Neural crest cell (in vitro differentiated cells): ENCODE data around the gene FMNL1. TPM values are rescaled to one million over a fixed set of nuclear protein-coding genes. Genes with fewer than 3 reads are reported as not detected.
"Not testable (repeated sequence)": the region's sequence is repeated elsewhere in the genome, so short reads cannot be mapped to it uniquely, and the experiment has no call there.

Experiments used
- DNase-seq: peaks from one replicate; pipeline ENCODE4 v3.0.0; 2021; ENCODE audit warnings: low read depth, mixed read lengths, low spot score
- H3K27ac Mint-ChIP-seq: one replicate; pipeline ENCODE4 v1.8.0; 2021; ENCODE audit warnings: mild to moderate bottlenecking, mixed read lengths; ENCODE audit not compliant: unreplicated experiment
- H3K27me3 Mint-ChIP-seq: 2 replicates; pipeline ENCODE4 v1.8.0; 2021; ENCODE audit warnings: low read depth, mild to moderate bottlenecking, mixed read lengths
- H3K36me3 Mint-ChIP-seq: 2 replicates; pipeline ENCODE4 v1.8.0; 2021; ENCODE audit warnings: low read depth, mild to moderate bottlenecking, mixed read lengths
- H3K4me1 Mint-ChIP-seq: 2 replicates; pipeline ENCODE4 v1.8.0; 2021; ENCODE audit warnings: mixed read lengths
- H3K4me3 Mint-ChIP-seq: one replicate; pipeline ENCODE4 v1.8.0; 2021; ENCODE audit warnings: mild to moderate bottlenecking, mixed read lengths
- H3K9me3 Mint-ChIP-seq: 2 replicates; pipeline ENCODE4 v1.8.0; 2021; ENCODE audit warnings: mixed read lengths
- CTCF ChIP-seq: fragments of 200-600 bp; sonication (generic); conservative IDR thresholded peaks from 2 replicates; pipeline ENCODE4 v1.5.0; 2021; ENCODE audit warnings: antibody characterized with exemption, mild to moderate bottlenecking
- total RNA-seq: library from RNA; stranded (reverse); gene quantifications from 2 replicates; pipeline ENCODE4 v1.2.1, GENCODE V29; 2021

The FMNL1 gene
- total RNA-seq, 1 donor from 2014 or later, result 1.2 TPM

GRCh38 chr17:45195424-45195823 is 26.3 kb upstream of the FMNL1 start:
- H3K27me3 Mint-ChIP-seq, result no peaks in the 10 kb centered on the region
- H3K36me3 Mint-ChIP-seq, result no peaks in the 10 kb centered on the region
- no peak for TF ChIP-seq CTCF
- H3K4me1 Mint-ChIP-seq, result peaks cover 15% of the 10 kb centered on the region
- H3K4me3 Mint-ChIP-seq, result no peak overlapping the region
- no peak for DNase-seq
- H3K27ac Mint-ChIP-seq, result no peak overlapping the region
- no peaks in the 10 kb centered on the region for H3K9me3 Mint-ChIP-seq

- no peaks in the 10 kb centered on the region for H3K9me3 Mint-ChIP-seq
- H3K4me3 Mint-ChIP-seq, result no peak overlapping the region
- no peaks in the 10 kb centered on the region for H3K27me3 Mint-ChIP-seq
- TF ChIP-seq CTCF, result no peak
- no peaks in the 10 kb centered on the region for H3K36me3 Mint-ChIP-seq
- no peak for DNase-seq
- H3K4me1 Mint-ChIP-seq, result peaks cover 19% of the 10 kb centered on the region
- H3K27ac Mint-ChIP-seq, result peak overlapping the region; percentile 83
These were observed 24.6 kb upstream of the FMNL1 start for GRCh38 chr17:45197108-45197507.

GRCh38 chr17:45197555-45198334 is 23.9 kb upstream of the FMNL1 start:
- H3K4me1 Mint-ChIP-seq, result peaks cover 19% of the 10 kb centered on the region
- no peaks in the 10 kb centered on the region for H3K27me3 Mint-ChIP-seq
- H3K9me3 Mint-ChIP-seq, result no peaks in the 10 kb centered on the region
- TF ChIP-seq CTCF, result peak; percentile 100
- peak; percentile 99 for DNase-seq
- H3K36me3 Mint-ChIP-seq, result no peaks in the 10 kb centered on the region
- no peak overlapping the region for H3K27ac Mint-ChIP-seq
- H3K4me3 Mint-ChIP-seq, result peak overlapping the region; percentile 27

GRCh38 chr17:45200701-45201100 is 21.0 kb upstream of the FMNL1 start:
- TF ChIP-seq CTCF, result no peak

GRCh38 chr17:45201457-45201856 is 20.2 kb upstream of the FMNL1 start:
- no peak for TF ChIP-seq CTCF
- Mint-ChIP-seq H3K9me3 (no peaks in the 10 kb centered on the region), H3K27me3 (no peaks in the 10 kb centered on the region), H3K36me3 (no peaks in the 10 kb centered on the region), H3K27ac (no peak overlapping the region), H3K4me3 (no peak overlapping the region), H3K4me1 (peaks cover 19% of the 10 kb centered on the region)
- DNase-seq, result no peak

More at GRCh38 chr17:45200701-45201100, 21.0 kb upstream of the FMNL1 start:
- Mint-ChIP-seq H3K36me3 (no peaks in the 10 kb centered on the region), H3K27ac (no peak overlapping the region), H3K4me3 (no peak overlapping the region), H3K27me3 (no peaks in the 10 kb centered on the region), H3K9me3 (no peaks in the 10 kb centered on the region), H3K4me1 (peaks cover 19% of the 10 kb centered on the region)
- DNase-seq, result no peak

GRCh38 chr17:45201880-45202279 is 19.8 kb upstream of the FMNL1 start:
- H3K36me3 Mint-ChIP-seq, H3K27me3 Mint-ChIP-seq, DNase-seq, H3K27ac Mint-ChIP-seq, H3K9me3 Mint-ChIP-seq, H3K4me3 Mint-ChIP-seq: not testable (repeated sequence)
- H3K4me1 Mint-ChIP-seq, result peaks cover 17% of the 10 kb centered on the region
